ENCODE results near the gene SPTBN4.
"Not testable (repeated sequence)": the region's sequence is repeated elsewhere in the genome, so short reads cannot be mapped to it uniquely, and the experiment has no call there.

Gene SPTBN4

DNA sequence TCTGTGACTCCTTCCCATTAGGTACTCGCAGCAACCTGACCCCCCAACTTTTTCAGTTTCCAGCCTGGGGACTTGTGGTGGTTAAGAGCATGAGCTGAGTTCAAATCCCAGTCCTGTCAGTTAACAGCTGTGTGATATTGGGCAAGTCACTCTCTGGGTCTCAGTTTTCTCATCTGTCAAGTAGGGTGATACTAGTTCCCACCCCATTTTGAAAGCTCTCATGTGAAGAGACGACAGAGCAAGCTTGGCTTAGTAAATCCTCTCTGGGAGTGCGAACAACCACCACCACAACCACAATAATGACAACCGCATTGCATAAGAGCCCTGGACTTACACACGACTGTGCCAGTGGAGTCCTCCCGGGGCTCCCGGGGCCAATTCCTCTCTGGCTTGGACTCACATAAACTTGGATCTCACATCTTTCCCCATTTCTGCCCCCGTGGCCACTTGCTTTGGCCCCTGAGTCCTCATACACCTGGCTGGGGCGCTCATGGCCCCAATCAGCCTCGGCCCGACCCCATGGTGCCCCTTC lies 1.7 kb upstream of the SPTBN4 start:
- no peak for DNase-seq (ENCODE audit: low read depth)

DNA sequence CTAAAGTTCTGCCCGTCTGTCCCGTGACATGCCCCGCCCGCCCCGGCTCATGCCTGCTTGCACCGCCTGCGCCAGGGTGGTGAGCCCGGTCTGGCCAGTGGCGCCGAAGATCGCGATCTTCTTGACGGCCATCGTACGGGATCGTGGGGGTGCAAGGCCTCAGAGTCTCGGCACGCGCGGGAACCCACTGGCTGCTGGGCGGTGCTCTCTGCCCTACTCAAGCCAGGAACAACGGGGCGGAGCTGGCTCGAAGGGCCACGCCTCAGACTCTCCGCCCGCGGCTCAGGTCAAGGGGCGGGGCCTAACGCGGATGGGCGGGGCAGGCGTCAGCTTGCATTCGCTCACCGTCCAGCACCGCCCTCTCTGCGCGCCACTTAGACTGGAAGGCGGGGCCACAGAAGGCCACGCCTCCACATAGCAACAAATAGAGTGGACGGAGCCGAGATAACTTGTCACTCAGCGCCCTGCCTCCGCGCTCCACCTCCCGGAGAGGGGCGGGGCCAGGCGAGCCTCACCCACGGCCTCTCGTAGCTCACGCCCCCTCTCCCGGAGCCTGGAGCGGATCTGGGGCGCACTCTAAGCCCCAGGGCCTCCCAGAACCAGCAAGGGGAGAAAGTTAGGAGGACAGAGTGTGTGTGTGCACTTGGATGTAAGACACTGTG lies 1.1 kb upstream of the SPTBN4 start, which contains the start of gene BLVRB:
Gene BLVRB (minus strand): TSS at position 189 of the 662 bp plus-strand sequence. CDS start 57 bp downstream, at position 132.
- peak; percentile 100 for DNase-seq (ENCODE audit: low read depth)

DNA sequence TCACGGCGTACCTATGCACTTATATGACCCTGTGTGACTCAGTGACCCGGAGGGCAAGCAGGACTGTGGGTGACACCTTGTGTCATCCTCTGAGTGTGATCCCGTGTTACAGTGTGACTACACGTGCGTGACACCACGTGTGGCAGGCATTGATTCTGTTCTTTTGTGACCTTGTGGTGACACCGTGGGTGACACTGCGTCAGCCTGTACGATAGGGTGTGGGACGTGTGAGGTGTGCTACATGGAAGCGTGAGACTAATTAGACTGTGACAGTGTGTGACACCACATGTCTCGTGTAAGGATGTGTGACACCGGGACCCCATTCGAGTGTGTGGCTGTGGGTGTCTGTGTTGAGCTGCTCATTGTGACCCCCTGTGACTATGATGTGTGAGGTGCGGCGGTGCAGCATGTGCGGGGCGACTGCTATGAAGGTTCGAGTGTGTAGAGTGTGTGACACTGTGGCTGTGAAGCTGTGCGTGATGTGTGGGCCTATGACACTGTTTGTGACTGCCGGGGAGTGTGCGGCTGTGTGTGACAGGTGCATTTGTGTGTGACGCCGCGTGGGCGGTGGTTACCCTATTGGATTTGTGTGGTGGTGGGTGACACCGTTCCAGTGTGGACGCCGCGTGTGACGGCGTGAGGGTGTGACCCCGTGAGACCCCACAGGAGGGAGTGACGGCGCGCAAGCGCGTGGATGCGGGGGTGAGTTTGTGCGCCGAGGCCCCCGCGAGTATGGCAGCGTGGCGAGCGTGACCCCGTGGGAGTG lies 399 bp upstream of the SPTBN4 start:
- peak; percentile 22 for DNase-seq (ENCODE audit: low read depth)

DNA sequence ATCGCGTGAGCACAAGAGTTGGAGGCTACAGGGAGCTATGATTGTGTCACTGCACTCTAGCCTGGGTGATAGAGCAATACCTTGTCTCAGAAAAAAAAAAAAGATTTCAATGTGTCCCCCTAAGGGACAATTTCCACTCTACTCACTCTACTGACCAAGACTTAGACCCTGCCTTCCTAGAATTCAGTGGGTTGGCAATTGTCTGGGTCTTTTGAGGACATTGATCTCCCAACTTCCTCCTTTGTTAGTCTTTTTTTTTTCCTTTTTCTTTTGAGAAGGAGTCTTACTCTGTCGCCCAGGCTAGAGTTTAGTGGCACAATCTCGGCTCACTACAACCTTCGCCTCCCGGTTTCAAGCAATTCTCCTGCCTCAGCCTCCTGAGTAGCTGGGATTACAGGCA lies 2.2 kb downstream of the SPTBN4 start:
- DNase-seq (ENCODE audit: low read depth), result no peak

DNA sequence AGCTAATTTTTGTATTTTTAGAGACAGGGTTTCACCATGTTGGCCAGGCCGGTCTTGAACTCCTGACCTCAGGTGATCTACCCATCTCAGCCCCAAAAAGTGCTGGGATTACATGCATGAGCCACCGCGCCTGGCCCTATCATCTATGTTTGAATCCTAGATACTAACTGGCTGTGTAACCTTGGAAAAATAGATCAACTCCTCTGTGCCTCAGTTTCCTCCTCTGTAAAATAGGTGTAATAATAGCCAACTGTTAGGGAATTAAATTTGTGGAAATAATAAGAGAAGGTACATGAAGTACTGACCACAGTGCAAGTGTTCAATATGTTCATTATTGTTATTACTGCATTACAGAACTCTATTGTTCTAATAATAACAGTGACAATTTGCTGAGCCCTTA lies 4.3 kb downstream of the SPTBN4 start:
- no peak for DNase-seq (ENCODE audit: low read depth)

DNA sequence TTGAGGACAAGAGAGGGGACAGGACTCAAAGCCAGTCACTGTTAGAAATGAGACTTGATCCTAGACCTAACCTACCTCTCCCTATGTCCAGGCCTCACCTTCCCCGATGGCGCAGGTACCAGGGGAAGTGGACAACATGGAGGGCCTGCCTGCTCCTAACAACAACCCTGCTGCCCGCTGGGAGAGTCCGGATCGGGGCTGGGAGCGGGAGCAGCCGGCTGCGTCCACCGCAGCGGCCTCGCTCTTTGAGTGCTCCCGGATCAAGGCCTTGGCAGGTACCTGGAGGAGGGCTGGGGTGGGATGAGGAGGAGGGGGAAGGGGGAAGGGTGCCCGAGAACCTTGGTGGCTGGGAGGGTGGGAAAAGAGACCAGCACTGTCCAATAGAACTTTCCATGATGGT lies 5.7 kb downstream of the SPTBN4 start:
- no peak for DNase-seq (ENCODE audit: low read depth)

DNA sequence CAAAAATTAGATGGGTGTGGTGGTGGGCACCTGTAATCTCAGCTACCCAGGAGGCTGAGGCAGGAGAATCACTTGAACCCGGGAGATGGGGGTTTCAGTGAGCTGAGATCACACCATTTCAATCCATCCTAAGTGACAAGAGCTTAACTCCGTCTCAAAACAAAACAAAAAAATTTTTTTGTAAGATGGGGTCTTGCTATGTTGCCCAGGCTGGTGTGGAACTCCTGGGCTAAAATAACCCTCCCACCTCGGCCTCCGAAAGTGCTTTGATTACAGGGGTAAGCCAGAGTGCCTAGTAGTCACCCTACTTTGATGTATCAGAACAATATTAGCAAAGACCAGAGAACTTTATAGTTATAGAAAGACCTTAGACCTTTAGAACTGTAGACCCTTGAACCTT lies 7.9 kb downstream of the SPTBN4 start:
- no peak for DNase-seq (ENCODE audit: low read depth)

DNA sequence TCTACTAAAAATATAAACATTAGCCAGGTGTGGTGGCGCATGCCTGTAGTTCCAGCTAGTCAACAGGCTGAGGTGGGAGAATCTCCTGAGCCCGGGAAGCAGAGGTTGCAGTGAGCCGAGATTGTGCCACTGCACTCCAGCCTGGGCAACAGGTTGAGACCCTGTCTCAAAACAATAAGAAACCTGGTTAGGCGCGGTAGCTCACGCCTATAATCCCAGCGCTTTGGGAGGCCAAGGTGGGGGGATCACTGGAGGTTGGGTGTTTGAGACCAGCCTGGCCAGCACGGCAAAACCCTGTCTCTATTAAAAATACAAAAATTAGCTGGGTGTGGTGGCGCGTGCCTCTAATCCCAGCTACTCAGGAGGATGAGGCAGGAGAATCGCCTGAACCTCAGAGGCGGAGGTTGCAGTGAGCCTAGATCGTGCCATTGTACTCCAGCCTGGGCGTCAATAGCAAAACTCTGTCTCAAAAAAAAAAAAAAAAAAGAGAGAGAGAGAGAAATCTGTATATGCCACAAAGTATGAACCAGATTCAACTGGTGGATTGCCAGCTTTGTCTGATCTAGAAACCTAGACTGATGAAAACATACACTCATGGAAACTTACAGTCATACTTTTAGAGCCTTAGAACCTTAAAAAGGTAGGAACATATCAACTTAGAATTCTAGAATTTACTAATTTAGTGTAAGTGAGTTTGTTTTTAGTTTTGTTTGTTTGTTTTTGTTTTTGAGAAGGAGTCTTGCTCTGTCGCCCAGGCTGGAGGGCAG lies 9.3 kb downstream of the SPTBN4 start:
- DNase-seq (ENCODE audit: low read depth), result not testable (repeated sequence)

DNA sequence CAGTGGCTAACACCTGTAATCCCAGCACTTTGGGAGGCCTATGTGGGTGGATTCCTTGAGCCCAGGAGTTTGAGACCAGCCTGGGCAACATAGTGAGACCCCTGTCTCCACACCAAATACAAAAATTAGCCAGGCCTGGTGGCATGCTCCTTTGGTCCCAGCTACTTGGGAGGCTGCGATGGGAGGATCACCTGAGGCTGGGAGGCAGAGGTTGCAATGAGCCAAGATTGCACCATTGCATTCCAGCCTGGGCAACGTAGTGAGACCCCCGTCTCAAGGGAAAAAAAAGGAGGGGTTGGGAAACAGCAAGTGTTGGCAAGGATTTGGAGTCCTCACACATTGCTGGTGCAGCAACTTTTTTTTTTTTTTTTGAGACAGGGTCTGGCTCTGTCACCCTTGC lies 19.2 kb downstream of the SPTBN4 start:
- DNase-seq (ENCODE audit: low read depth), result no peak

DNA sequence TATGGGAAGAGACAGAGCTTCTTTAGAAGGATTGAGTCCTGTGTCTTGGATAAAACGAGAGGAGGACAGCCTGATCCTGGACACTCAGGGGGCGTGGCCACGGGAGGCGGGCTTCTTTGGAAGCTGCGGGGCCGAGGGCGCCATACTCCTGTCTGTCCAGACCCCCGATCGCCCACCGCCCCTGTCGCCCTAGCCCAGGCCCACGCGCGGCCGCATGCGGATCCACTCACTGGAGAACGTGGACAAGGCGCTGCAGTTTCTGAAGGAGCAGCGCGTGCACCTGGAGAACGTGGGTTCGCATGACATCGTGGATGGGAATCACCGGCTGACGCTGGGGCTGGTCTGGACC lies 23.1 kb downstream of the SPTBN4 start:
- DNase-seq (ENCODE audit: low read depth), result no peak

DNA sequence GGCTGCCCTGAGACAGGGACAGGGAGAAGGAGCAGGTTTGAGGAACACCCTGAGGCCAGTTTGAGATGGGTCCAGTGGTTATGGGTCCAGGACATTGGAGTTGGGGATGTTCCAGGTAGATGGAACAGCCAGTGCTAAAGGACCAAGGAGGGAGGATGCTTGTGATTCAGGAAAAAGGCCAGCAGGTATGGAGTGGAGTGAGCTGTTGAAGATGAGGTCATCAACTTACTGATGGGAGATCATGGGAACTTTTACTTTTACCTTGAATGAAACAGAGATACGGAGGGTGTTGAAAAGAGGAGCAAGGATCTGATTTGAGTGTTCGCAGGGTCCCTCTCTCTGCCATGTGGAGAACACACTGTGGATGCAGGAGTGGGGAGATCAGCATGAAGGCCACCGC lies 25.5 kb downstream of the SPTBN4 start:
- DNase-seq (ENCODE audit: low read depth), result no peak

DNA sequence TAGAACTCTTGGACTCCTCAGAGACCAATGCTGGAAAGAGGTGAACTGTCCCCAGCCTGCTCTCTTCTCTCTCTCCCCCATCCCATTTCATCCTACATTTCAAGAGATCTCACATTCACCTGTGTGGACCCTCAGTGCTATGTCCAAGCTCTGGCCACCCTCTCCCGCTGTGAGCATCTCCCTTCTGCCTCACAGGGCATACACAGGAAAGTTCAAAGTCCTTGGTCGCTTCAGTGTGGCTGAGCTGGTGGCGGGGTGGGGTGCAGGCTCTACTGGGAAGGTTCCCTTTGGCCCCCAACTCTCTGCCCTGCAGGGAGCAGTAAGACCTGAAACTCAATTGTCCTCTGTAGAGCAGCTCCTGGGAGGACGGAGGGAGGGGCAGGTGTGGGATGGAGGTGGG lies 27.0 kb downstream of the SPTBN4 start:
- no peak for DNase-seq (ENCODE audit: low read depth)

DNA sequence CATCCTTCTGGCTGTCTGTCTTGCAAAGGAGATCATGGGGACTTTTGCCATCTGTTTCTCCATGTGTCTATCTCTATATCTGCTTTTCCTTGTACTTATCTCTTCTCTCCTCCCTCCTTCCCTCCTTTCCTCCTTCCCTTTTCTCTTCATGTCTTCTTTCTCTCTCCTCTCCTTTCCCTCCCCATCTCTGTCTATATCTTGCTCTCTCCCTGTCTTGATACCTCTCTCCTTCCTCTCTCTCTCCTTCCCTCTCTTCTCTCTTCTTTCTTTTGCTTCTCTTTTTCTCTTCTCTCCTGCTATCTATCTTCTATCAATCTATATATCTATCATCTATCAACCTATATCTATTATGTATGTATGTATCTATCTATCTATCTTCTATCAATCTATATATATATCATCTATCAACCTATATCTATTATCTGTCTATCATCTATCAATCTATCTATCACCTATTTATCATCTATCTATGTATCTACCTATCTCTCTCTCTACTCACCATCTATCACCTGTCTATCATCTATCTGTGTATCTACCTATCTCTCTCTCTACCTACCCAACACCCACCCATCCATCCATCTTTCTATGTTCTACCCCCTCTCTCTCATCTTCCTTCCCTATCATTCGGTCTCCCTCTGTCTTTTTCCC lies 27.5 kb downstream of the SPTBN4 start:
- no peak for DNase-seq (ENCODE audit: low read depth)

DNA sequence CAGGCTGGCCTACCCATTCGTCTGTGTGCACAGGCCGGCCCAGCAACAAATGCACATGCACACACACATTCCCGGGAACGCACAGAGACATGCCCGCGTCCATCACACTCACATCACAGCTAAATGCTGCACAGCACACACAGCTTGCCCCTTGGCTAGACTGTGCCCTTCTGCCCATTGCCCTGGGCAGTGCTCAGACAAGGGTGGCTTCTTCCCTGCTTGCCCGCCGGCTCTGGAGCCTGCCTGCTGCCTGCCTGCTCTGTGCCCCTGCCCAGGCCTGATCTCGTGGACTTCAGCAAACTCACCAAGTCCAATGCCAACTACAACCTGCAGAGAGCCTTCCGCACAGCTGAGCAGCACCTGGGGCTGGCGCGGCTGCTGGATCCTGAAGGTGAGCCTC lies 30.4 kb downstream of the SPTBN4 start:
- DNase-seq (ENCODE audit: low read depth), result no peak

DNA sequence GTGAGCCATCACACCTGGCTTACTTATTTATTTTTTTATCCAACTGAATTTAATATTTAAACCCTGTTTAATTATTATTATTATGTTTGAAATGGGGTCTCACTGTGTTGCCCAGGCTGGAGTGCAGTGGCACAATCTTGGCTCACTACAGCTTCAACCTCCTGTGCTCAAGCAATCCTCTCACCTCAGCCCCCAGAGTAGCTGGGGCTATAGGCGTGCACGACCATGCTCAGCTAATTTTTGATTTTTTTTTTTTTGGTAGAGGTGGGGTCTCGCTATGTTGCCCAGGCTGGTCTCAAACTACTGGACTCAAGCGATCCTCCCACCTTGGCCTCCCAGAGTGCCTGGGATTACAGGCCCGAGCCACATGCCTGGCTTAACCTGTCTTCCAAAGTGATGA lies 32.5 kb downstream of the SPTBN4 start:
- no peak for DNase-seq (ENCODE audit: low read depth)

DNA sequence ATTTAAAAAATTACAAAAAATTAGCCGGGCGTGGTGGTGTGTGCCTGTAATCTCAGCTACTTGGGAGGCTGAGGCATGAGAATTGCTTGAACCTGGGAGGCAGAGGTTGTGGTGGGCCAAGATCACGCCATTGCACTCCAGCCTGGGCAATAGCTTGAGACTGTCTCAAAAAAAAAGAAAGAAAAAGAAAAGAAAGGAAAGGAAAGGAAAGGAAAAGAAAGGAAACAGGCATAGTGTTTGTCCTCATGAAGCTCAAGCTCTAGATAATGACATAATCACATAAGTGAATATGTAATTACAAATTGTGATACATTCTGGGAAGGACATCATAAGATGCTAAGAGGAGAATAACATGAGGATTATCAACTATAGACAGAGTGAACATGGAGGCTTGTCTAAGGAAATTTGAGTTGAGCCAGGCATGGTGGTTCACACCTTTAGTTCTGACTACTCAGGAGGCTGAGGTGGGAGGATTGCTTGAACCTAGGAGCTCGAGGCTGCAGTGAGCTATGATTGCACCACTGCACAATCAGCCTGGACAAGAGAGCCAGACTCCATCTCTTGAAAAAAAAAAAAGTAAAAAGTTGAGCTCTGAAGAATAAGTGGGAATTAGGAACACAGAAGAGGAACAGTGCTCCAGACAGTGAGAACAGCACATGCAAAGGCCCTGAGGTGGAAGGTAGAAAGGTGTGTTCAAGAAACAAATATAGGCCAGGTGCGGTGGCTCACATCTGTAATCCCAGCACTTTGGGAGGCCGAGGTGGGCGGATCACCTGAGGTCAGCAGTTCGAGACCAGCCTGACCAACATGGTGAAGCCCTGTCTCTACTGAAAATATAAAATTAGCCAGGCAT lies 34.1 kb downstream of the SPTBN4 start:
- DNase-seq (ENCODE audit: low read depth), result not testable (repeated sequence)

DNA sequence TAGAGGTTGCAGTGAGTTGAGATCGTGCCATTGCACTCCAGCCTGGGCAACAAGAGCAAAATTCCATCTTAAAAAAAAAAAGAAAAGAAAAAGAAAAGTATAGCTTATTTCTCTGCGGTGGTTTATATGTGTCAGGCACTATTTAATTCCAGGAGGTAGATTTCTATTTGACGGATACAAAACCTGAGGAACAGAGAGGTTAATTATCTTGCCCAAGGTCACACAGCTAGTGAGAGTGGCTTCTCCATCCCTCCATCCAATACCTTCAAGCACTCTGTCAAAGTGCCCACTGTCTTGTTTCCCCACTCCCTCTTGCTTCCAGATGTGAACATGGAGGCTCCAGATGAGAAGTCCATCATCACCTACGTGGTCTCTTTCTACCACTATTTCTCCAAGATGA lies 34.8 kb downstream of the SPTBN4 start:
- DNase-seq (ENCODE audit: low read depth), result no peak

DNA sequence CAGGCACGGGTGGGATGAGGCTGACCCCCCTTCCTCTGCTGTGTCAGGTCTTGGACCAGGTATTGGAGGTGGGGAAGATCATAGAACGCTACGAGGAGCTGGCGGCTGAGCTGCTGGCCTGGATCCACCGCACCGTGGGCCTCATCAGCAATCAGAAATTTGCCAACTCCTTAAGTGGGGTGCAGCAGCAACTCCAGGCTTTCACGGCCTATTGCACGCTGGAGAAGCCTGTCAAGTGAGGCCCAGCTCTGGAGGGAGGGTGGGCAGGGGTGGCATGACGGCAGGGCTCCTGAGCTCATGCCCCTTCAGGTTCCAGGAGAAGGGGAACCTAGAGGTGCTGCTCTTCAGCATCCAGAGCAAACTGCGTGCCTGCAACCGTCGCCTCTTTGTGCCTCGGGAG lies 35.3 kb downstream of the SPTBN4 start:
- DNase-seq (ENCODE audit: low read depth), result no peak

DNA sequence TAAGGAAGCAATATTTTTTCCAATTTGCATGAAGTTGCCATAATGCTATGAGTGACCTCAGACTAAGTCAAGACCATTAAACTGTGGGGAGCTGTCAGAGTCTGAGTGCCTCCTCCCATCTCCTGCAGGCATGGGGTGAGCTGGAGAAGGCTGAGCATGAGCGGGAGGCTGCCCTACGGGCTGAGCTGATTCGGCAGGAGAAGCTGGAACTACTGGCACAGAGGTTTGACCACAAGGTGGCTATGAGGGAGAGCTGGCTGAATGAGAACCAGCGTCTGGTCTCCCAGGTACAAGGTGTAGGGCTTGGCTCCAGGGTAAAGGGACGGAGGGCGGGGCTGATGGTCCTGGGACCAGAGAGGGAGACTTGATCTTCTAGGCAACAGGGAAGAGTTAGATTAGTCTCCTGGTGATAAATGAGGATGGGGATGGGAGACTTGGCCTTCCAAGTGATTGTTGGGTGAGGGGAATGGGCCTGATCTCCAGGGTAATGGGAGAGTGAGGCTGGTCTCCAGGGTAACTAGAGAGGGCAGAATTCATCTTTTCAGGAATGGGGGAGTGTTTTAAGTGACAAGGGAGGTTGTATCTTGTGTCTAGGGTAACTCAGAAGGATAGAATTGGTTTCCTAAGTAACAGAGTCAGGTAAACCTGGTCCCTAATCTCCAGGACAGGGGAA lies 36.0 kb downstream of the SPTBN4 start:
- DNase-seq (ENCODE audit: low read depth), result no peak

DNA sequence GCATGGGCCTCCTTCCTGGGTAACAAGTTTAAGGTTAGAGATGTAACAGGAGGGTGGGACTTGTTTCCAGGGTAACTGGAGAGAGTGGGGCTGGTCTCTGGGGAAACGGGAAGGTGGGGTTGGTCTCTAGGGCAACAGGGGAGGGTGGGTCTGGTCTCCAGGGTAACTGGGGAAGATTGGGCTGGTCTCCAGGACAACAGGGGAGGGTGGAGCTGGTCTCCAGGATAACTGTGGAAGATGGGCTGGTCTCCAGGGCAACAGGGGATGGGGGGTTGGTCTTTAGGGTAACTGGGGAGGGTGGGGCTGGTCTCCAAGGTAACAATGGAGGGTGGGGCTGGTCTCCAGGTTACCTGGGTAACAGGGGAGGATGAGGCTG lies 36.5 kb downstream of the SPTBN4 start:
- no peak for DNase-seq (ENCODE audit: low read depth)

DNA sequence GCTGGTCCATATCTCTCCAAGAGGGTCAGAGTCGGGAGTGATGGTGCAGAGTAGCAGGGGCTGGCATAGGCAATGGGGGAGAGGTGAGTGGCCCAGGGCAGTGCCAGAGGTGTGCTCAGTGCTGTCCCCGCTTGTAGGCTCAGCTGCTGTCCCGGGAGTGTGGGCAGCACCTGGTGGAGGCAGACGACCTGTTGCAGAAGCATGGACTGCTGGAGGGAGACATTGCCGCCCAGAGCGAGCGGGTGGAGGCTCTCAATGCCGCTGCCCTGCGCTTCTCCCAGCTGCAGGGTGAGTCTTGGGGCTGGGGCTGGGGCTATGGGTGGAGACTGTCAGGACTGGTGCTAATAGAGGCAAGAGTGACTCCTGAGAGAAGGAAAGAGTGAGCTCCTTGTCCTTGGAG lies 39.3 kb downstream of the SPTBN4 start:
- no peak for DNase-seq (ENCODE audit: low read depth)

All from activated T-cell treated with anti-CD3 and anti-CD28 coated beads for 1 hour (primary cell).